ENCODE results near the gene CCDC78. TPM values are rescaled to one million over a fixed set of nuclear protein-coding genes. Genes with fewer than 3 reads are reported as not detected.

Gene CCDC78
- total RNA-seq: under 1 TPM in 1 of 4 donors, not detected in 3; 0.13 TPM

DNA sequence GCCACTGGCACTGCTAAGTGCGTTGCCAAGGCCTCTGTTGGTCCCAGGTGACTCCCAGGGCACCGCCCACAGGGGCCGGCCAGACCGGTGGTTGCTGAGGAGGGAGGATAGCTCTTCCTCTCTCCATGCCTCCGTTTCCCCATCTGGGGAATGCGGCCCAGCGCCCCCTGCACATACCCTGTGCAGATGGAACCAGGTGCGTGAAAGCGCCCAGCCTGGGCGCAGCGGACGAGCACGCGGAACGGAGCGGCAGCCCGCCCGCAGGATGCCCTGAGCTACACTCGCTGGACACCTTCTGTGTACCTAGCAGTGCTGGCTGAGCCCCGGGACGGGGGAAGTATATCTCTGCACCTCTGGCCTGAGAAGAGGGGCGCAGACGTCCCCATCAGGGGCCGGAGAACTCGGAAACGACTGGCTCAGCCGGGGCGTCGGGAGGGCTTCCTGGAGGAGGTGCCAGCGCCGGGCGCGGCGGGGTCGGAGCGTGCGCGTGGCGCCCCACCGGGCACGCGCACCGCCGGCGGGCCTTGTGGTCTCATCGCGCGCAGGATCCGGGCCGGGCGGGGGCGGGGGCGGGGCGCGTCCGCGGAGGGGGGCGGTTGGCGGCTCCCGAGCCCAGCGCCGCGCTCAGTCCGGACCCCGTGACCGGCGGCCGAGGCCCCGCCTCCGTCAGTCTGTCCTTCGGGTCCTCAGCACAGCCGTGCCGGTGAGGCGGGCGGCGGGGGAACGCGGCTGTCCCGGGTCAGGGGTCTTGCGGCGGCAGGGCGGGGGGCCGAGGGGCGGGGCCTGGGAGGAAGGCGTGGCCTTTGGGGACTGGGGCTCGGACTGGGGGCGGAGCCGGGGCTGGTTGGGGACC, at the start of gene CCDC78, which contains the start of gene HAGHL:
CCDC78 (minus strand) TSS at position 6 of the 853 bp plus-strand sequence. CDS start 76 bp downstream, outside the sequence.
HAGHL (plus strand) TSS at position 669 of the 853 bp plus-strand sequence. CDS start 404 bp downstream, outside the sequence.
- Histone ChIP-seq H3K27me3 (peaks cover 55% of the 10 kb centered on the region), H3K27ac (peak within 1 kb of the TSS in 2 of 4 donors; percentile 3 to 51), H3K4me3 (peak within 1 kb of the TSS; percentile 6 to 56), H3K4me1 (peaks cover 0 to 45% (median 24%) of the 10 kb centered on the region in 3 donors), H3K9me3 (no peaks in the 10 kb centered on the region), H3K36me3 (peaks cover 0 to 32% of the 10 kb centered on the region in 2 donors)
- ATAC-seq: peak; percentile 41
- WGBS, 2 donors (ENCODE audit: low coverage in 1 of 2): no CpG with 5 or more reads among the region's 88 CpGs
- TF ChIP-seq EP300 (IDR thresholded peaks at IDR 0.05): no peak
- TF ChIP-seq POLR2AphosphoS5 (IDR thresholded peaks at IDR 0.05): no peak
- TF ChIP-seq, protein P1, sequence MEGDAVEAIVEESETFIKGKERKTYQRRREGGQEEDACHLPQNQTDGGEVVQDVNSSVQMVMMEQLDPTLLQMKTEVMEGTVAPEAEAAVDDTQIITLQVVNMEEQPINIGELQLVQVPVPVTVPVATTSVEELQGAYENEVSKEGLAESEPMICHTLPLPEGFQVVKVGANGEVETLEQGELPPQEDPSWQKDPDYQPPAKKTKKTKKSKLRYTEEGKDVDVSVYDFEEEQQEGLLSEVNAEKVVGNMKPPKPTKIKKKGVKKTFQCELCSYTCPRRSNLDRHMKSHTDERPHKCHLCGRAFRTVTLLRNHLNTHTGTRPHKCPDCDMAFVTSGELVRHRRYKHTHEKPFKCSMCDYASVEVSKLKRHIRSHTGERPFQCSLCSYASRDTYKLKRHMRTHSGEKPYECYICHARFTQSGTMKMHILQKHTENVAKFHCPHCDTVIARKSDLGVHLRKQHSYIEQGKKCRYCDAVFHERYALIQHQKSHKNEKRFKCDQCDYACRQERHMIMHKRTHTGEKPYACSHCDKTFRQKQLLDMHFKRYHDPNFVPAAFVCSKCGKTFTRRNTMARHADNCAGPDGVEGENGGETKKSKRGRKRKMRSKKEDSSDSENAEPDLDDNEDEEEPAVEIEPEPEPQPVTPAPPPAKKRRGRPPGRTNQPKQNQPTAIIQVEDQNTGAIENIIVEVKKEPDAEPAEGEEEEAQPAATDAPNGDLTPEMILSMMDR (IDR thresholded peaks at IDR 0.05): no peak
- no peak for TF ChIP-seq POLR2A (IDR thresholded peaks at IDR 0.05)

DNA sequence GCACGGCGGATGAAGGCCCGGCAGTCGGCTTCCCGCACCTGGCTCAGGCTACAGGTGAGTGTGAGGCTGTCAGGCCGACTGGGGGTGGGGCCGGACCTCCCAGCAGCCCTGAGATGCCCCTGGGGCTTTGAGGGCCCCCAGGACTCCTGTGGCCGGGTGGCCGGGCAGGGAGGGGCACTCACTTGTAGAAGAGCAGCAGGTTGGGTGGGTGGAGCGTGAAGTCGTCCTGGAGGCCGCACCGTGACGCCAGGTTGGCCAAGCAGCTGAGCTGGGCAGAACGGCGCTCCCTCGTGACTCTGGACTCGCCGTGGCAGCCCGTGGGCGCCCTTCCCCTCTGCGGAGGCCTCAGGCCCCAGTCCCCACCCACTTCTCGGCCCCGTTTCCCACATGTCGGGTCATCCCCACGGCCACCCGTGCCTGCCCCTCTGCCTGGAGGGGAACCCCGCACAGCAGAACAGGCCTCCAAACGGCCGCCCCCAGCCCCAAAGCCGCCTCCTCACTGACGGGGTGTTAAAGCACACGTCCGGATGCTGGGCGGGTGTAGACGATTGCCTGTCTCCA, 49.1 kb upstream of the CCDC78 start:
- Histone ChIP-seq H3K4me1 (no peaks in the 10 kb centered on the region), H3K36me3 (no peaks in the 10 kb centered on the region), H3K4me3 (no peak overlapping the region), H3K9me3 (no peaks in the 10 kb centered on the region), H3K27me3 (peaks cover 72% of the 10 kb centered on the region), H3K27ac (no peak overlapping the region)
- WGBS, 2 donors (ENCODE audit: low coverage in 1 of 2): 80% methylated on average over 2 of the region's 36 CpGs; no CpG with 5 or more reads in 1 of the 2 donors
- TF ChIP-seq POLR2AphosphoS5 (IDR thresholded peaks at IDR 0.05): no peak
- TF ChIP-seq, protein P1 (IDR thresholded peaks at IDR 0.05): no peak
- ATAC-seq: no peak

DNA sequence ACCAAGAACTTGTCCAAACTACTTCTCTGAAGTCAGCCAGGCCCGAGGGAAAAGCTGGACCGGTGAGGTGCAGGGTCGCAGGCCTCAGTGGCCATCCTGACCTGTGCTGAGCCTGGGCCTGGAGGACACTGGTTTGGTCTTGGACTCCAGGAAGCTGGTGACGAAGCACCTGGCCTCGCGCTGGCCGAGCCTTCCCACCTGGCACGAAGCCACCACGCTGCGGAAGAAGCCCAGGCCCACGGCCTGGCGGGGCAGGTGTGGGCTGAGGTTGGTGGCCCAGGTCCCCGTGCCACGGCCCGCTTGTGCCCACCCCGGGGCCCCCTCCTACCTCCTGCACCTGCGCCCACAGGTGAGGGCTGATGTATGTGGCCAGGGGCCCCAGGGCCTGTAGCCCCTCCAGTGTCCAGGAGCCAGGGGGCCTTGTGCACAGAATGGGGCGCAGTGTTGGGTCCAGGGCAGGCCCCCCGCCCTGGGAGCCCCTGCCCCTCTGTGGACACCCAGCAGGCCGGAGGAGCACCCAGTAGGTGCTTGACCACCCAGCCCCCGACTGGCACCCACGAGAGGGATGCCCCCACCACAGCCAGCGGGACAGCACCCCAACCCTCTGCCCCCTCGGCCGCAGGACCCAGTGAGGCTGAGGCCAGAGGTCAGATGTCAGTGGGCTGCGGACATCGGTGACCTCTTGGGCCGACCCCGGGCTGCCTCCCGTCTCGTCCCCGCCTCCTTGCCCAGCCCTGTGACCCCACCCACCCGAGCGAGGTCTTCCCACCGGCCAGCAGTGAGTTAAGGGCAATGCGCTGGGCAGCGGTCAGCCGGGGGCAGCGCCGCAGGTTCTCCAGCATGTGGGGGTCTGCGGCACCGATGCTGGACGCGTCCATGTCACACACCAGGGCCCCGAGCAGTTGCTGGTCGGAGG, 48.1 kb upstream of the CCDC78 start:
- ATAC-seq: no peak
- TF ChIP-seq POLR2AphosphoS5 (IDR thresholded peaks at IDR 0.05): no peak
- no peak for TF ChIP-seq POLR2A (IDR thresholded peaks at IDR 0.05)
- TF ChIP-seq, protein P1 (IDR thresholded peaks at IDR 0.05): no peak
- TF ChIP-seq EP300 (IDR thresholded peaks at IDR 0.05): no peak
- Histone ChIP-seq H3K36me3 (no peaks in the 10 kb centered on the region), H3K9me3 (no peaks in the 10 kb centered on the region), H3K4me3 (no peak overlapping the region), H3K27ac (no peak overlapping the region), H3K27me3 (peaks cover 72% of the 10 kb centered on the region), H3K4me1 (no peaks in the 10 kb centered on the region)
- 84% methylated on average over 5 of the region's 46 CpGs; no CpG with 5 or more reads in 1 of the 2 donors for WGBS, 2 donors (ENCODE audit: low coverage in 1 of 2)

DNA sequence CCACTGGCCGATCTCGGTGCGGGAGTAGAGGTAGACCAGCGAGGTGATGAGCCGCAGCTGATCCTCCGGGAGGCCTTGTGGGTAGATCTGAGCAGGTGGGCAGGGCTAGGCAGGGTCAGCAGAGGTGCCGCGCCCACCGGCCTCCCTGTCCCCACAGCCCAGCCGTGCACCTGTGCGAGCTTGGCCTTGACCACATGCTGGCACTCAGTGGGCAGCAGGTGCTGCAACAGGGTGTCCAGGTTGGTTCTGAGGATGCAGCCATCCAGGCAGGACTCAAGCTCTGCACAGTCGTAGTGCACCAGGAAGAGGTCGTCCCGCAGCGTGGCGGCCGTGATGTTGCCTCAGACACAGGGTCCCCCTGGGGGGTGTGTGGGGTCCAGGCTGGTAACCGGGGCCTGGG, 46.7 kb upstream of the CCDC78 start:
- no peak overlapping the region for H3K27ac ChIP-seq
- H3K36me3 ChIP-seq: no peaks in the 10 kb centered on the region
- H3K27me3 ChIP-seq: peaks cover 68% of the 10 kb centered on the region
- 81% methylated on average over 6 of the region's 18 CpGs; no CpG with 5 or more reads in 1 of the 2 donors for WGBS, 2 donors (ENCODE audit: low coverage in 1 of 2)
- no peak for TF ChIP-seq EP300 (IDR thresholded peaks at IDR 0.05)
- no peak for TF ChIP-seq POLR2A (IDR thresholded peaks at IDR 0.05)
- TF ChIP-seq POLR2AphosphoS5 (IDR thresholded peaks at IDR 0.05): no peak
- TF ChIP-seq, protein P1 (IDR thresholded peaks at IDR 0.05): no peak
- H3K4me1 ChIP-seq: no peaks in the 10 kb centered on the region
- no peaks in the 10 kb centered on the region for H3K9me3 ChIP-seq
- ATAC-seq: no peak
- H3K4me3 ChIP-seq: no peak overlapping the region
